H1 (cell line): ENCODE measurements around the gene CCDC60. TPM values are rescaled to one million over a fixed set of nuclear protein-coding genes. Genes with fewer than 3 reads are reported as not detected.

Experiments
- CTCF ChIA-PET: fragments of 300-600 bp; sonication (Branson Sonifier 250); formaldehyde crosslinking; loops from one replicate; lab custom pipeline; 2021; ENCODE audit not compliant: partially characterized antibody; lab: Charles Lee
- POLR2A ChIA-PET: fragments of 300-600 bp; sonication (Branson Sonifier 250); formaldehyde crosslinking; loops from one replicate; lab custom pipeline; 2021; ENCODE audit warnings: inconsistent platforms; ENCODE audit not compliant: partially characterized antibody; lab: Charles Lee
- DNase-seq, 2 experiments: peaks; one replicate each; pipeline versions ENCODE4 v3.0.0 to v3.0.0-alpha.2; 2010 to 2022; ENCODE audit warnings: low spot score in 2 of 2, low read depth in 1 of 2, mixed read lengths in 1 of 2
- FAIRE-seq: peaks from 2 replicates; lab custom pipeline; 2011; peaks lifted over from hg19 to GRCh38; lab: Jason Lieb, UNC
- H2AFZ ChIP-seq: 2 replicates; pipeline ENCODE4 v1.8.1; 2012; ENCODE audit warnings: low read length, inconsistent platforms
- H2AK5ac ChIP-seq: 2 replicates; pipeline ENCODE4 v1.6.1; 2013; ENCODE audit warnings: low read depth, low read length
- H2BK120ac ChIP-seq: replicated peaks from 2 replicates; pipeline ENCODE3; 2013; ENCODE audit warnings: low read depth, low read length, inconsistent platforms
- H2BK12ac ChIP-seq: 2 replicates; pipeline ENCODE4 v1.6.1; 2013; ENCODE audit warnings: low read depth, low read length
- H2BK15ac ChIP-seq: 2 replicates; pipeline ENCODE4 v1.6.1; 2013; ENCODE audit warnings: low read length
- H2BK20ac ChIP-seq: 2 replicates; pipeline ENCODE4 v1.6.1; 2013; ENCODE audit warnings: low read length
- H2BK5ac ChIP-seq: 2 replicates; pipeline ENCODE4 v1.6.1; 2013; ENCODE audit warnings: low read depth, low read length
- H3K14ac ChIP-seq: 2 replicates; pipeline ENCODE4 v1.6.1; 2013; ENCODE audit warnings: inconsistent platforms; ENCODE audit not compliant: insufficient read length
- H3K18ac ChIP-seq: 2 replicates; pipeline ENCODE4 v1.6.1; 2013; ENCODE audit warnings: low read length; ENCODE audit errors: extremely low read depth
- H3K23ac ChIP-seq: 2 replicates; pipeline ENCODE4 v1.6.1; 2013; ENCODE audit warnings: inconsistent platforms; ENCODE audit not compliant: insufficient read length
- H3K23me2 ChIP-seq: 2 replicates; pipeline ENCODE4 v1.6.1; 2013; ENCODE audit warnings: low read depth, low read length
- H3K27ac ChIP-seq: 2 replicates; pipeline ENCODE4 v1.6.1; 2011; ENCODE audit warnings: low read depth, low read length, inconsistent platforms
- H3K27me3 ChIP-seq, 4 experiments: replicated peaks in 1 of 4; 1 replicate in 1 of 4; 2 replicates in 3 of 4; pipeline versions ENCODE4 v1.6.1 to v1.8.1; 2011 to 2013; ENCODE audit warnings: low read length in 3 of 4, mild to moderate bottlenecking in 3 of 4, inconsistent platforms in 2 of 4, mixed read lengths in 2 of 4, moderate library complexity in 1 of 4; ENCODE audit not compliant: control insufficient read depth in 3 of 4, insufficient read depth in 3 of 4; ENCODE audit errors: extremely low read depth in 1 of 4
- H3K36me3 ChIP-seq, 4 experiments: 2 replicates each; pipeline versions ENCODE4 v1.6.1 to v1.8.1; 2011 to 2013; ENCODE audit warnings: mild to moderate bottlenecking in 4 of 4, low read length in 3 of 4, moderate library complexity in 2 of 4, control low read depth in 1 of 4, inconsistent platforms in 1 of 4; ENCODE audit not compliant: insufficient read depth in 4 of 4, control insufficient read depth in 2 of 4
- H3K4ac ChIP-seq: replicated peaks from 2 replicates; pipeline ENCODE3; 2013; ENCODE audit warnings: low read length, low read depth, mixed read lengths, inconsistent platforms; ENCODE audit not compliant: insufficient read length
- H3K4me1 ChIP-seq, 4 experiments: replicated peaks in 1 of 4; 1 replicate in 1 of 4; 2 replicates in 3 of 4; pipeline versions ENCODE4 v1.6.1 to v1.8.1; 2011 to 2013; ENCODE audit warnings: low read length in 3 of 4, inconsistent platforms in 2 of 4, mixed read lengths in 1 of 4; ENCODE audit not compliant: insufficient read depth in 4 of 4, control insufficient read depth in 3 of 4
- H3K4me2 ChIP-seq, 2 experiments: 2 replicates each; pipeline versions ENCODE4 v1.6.1 to v1.8.1; 2011 to 2013; ENCODE audit warnings: low read depth in 2 of 2, low read length in 2 of 2, control low read depth in 1 of 2, inconsistent platforms in 1 of 2, mild to moderate bottlenecking in 1 of 2; ENCODE audit not compliant: insufficient read depth in 1 of 2
- H3K4me3 ChIP-seq, 4 experiments: fragments of 200-600, 300-600 bp in 1 of 4; sonication (generic), shearing (Covaris generic), sonication (Bioruptor Twin) in 1 of 4; 2 replicates each; pipeline versions ENCODE4 v1.5.1 to v1.8.1; 2011 to 2016; ENCODE audit warnings: low read length in 4 of 4, low read depth in 3 of 4, control low read depth in 2 of 4, inconsistent platforms in 2 of 4, mild to moderate bottlenecking in 2 of 4, mixed read lengths in 1 of 4, moderate library complexity in 1 of 4; ENCODE audit not compliant: insufficient read depth in 2 of 4; ENCODE audit errors: extremely low read depth in 1 of 4
- H3K56ac ChIP-seq: replicated peaks from 2 replicates; pipeline ENCODE3; 2013; ENCODE audit warnings: low read depth, mild to moderate bottlenecking, mixed read lengths, low read length, inconsistent platforms; ENCODE audit not compliant: insufficient read length
- H3K79me1 ChIP-seq: 2 replicates; pipeline ENCODE4 v1.6.1; 2013; ENCODE audit warnings: low read depth, low read length, control low read depth
- H3K79me2 ChIP-seq, 2 experiments: 2 replicates each; pipeline versions ENCODE4 v1.6.1 to v1.8.1; 2012 to 2013; ENCODE audit warnings: low read length in 2 of 2, mild to moderate bottlenecking in 2 of 2, inconsistent platforms in 1 of 2; ENCODE audit not compliant: insufficient read depth in 2 of 2, control insufficient read depth in 1 of 2
- H3K9ac ChIP-seq, 4 experiments: replicated peaks in 1 of 4; 1 replicate in 1 of 4; 2 replicates in 3 of 4; pipeline versions ENCODE4 v1.6.1 to v1.8.1; 2011 to 2013; ENCODE audit warnings: low read depth in 3 of 4, low read length in 3 of 4, control low read depth in 2 of 4, mild to moderate bottlenecking in 2 of 4, moderate library complexity in 2 of 4, inconsistent platforms in 1 of 4; ENCODE audit errors: extremely low read depth in 1 of 4
- H3K9me3 ChIP-seq, 2 experiments: 2 replicates each; pipeline versions ENCODE4 v1.6.1 to v1.8.1; 2012 to 2013; ENCODE audit warnings: mild to moderate bottlenecking in 2 of 2, moderate library complexity in 2 of 2, control low read depth in 1 of 2, inconsistent platforms in 1 of 2, low read depth in 1 of 2, low read length in 1 of 2, mixed read lengths in 1 of 2; ENCODE audit not compliant: insufficient read depth in 2 of 2
- H4K20me1 ChIP-seq, 2 experiments: replicated peaks in 1 of 2; 2 replicates each; pipeline versions ENCODE3 to v1.8.1; 2011 to 2013; ENCODE audit warnings: inconsistent platforms in 2 of 2, low read length in 2 of 2, mild to moderate bottlenecking in 1 of 2; ENCODE audit not compliant: insufficient read depth in 2 of 2, control insufficient read depth in 1 of 2
- H4K5ac ChIP-seq: 2 replicates; pipeline ENCODE4 v1.6.1; 2013; ENCODE audit warnings: low read length, low read depth, mixed read lengths, inconsistent platforms; ENCODE audit not compliant: insufficient read length
- H4K8ac ChIP-seq: 2 replicates; pipeline ENCODE4 v1.8.0; 2013; ENCODE audit warnings: mild to moderate bottlenecking, moderate library complexity, low read length, inconsistent platforms; ENCODE audit not compliant: insufficient read depth; ENCODE audit errors: extremely low read depth
- H4K91ac ChIP-seq: replicated peaks from 2 replicates; pipeline ENCODE3; 2013; ENCODE audit warnings: low read length, mixed read lengths, inconsistent platforms; ENCODE audit not compliant: insufficient read length
- CBX5 ChIP-seq: fragments of 300-800, 300-1000 bp; sonication (generic); IDR thresholded peaks from 2 replicates; pipeline ENCODE4 v1.7.1; 2016; ENCODE audit warnings: antibody characterized with exemption, low read length, low read depth
- CEBPB ChIP-seq: IDR thresholded peaks from 2 replicates; pipeline ENCODE4 v1.6.1; 2012; ENCODE audit warnings: low read depth, low read length
- CHD2 ChIP-seq: IDR thresholded peaks from 2 replicates; pipeline ENCODE4 v1.6.1; 2012; ENCODE audit warnings: low read length, improper control_type of control experiment
- GABPA ChIP-seq: IDR thresholded peaks from 2 replicates; pipeline ENCODE4 v1.6.1; 2011; ENCODE audit warnings: mild to moderate bottlenecking, low read length, moderate library complexity, borderline replicate concordance; ENCODE audit not compliant: insufficient read depth
- HDAC6 ChIP-seq: IDR thresholded peaks from one replicate; pipeline ENCODE4 v1.7.1; 2012; ENCODE audit warnings: low read depth, mild to moderate bottlenecking, inconsistent platforms, low read length, moderate library complexity
- SAP30 ChIP-seq: fragments of 300-600 bp; sonication (generic); IDR thresholded peaks from 2 replicates; pipeline ENCODE4 v1.7.1; 2012; ENCODE audit warnings: low read length, moderate library complexity, mild to moderate bottlenecking, inconsistent platforms; ENCODE audit not compliant: insufficient read depth, insufficient replicate concordance
- SP1 ChIP-seq: IDR thresholded peaks from 2 replicates; pipeline ENCODE4 v1.6.1; 2011; ENCODE audit warnings: low read depth, low read length
- USF2 ChIP-seq: IDR thresholded peaks from 2 replicates; pipeline ENCODE4 v1.6.1; 2011; ENCODE audit warnings: low read length, improper control_type of control experiment
- YY1 ChIP-seq: IDR thresholded peaks from 2 replicates; pipeline ENCODE4 v1.6.1; 2011; ENCODE audit warnings: low read depth, mild to moderate bottlenecking, low read length
- ZNF274 ChIP-seq: IDR thresholded peaks from 2 replicates; pipeline ENCODE4 v1.7.0; 2012; ENCODE audit warnings: low read length, borderline replicate concordance; ENCODE audit errors: extremely low read depth
- WGBS, 2 experiments: shearing (Covaris generic) in 1 of 2; methylation state at CpG; one replicate each; pipeline versions ENCODE4 v1.1.6 to v1.1.7; 2013 to 2015; ENCODE audit warnings: low lambda C conversion rate in 2 of 2, mixed read lengths in 2 of 2, inconsistent platforms in 1 of 2, low coverage in 1 of 2, missing lambda C conversion rate in 1 of 2; ENCODE audit not compliant: insufficient replicate concordance in 2 of 2, insufficient coverage in 1 of 2, insufficient read length in 1 of 2; ENCODE audit errors: extremely low coverage in 1 of 2, missing lambda C conversion rate in 1 of 2; 5-methylcytosine and 5-hydroxymethylcytosine counted together
- polyA plus RNA-seq, 7 experiments: library from polyadenylated mRNA; depleted of rRNA in 3 of 7; stranded (reverse) in 5 of 7; unstranded in 2 of 7; fragments of >200 nt in 5 of 7; fragments of 200-250 nt in 2 of 7; gene quantifications; 1 replicate in 5 of 7; 2 replicates in 1 of 7; 4 replicates in 1 of 7; pipeline versions ENCODE4 v1.2.1 to v1.2.3, GENCODE V29; 2011 to 2013; ENCODE audit warnings: missing spikeins in 2 of 7, mixed read lengths in 2 of 7
- total RNA-seq: library from RNA; stranded (reverse); fragmentation: NEBNext Ultra II Directional; extraction: Animal tissue kit (Norgen Biotek cat#: 25700); gene quantifications from 2 replicates; pipeline ENCODE4 v1.2.1, GENCODE V29; 2021

Gene CCDC60
- total and polyA plus RNA-seq, 2 of the 8 experiments (the other 6 are each of a cell fraction or from before 2014, with no cell fraction given) = 0.05 TPM; not detected in 1

GRCh38 chr12:119375075-119375882 lies 40.8 kb downstream of the CCDC60 start:
- Histone ChIP-seq H4K91ac (no peak overlapping the region), H2BK15ac (no peak overlapping the region), H2BK5ac (no peak overlapping the region), H3K9ac (no peak overlapping the region), H3K27ac (no peak overlapping the region), H3K4ac (peak overlapping the region; percentile 32), H3K4me2 (no peak overlapping the region), H3K79me2 (no peaks in the 10 kb centered on the region), H3K14ac (no peak overlapping the region), H3K79me1 (no peaks in the 10 kb centered on the region), H3K4me3 (no peak overlapping the region), H3K4me1 (peaks cover 0 to 3% (median 0%) of the 10 kb centered on the region in 4 experiments; a peak in 1 of 7 replicates), H4K8ac (no peak overlapping the region), H2AFZ (no peak overlapping the region), H2BK12ac (no peak overlapping the region), H2BK120ac (no peak overlapping the region), H3K9me3 (peaks cover 3 to 6% of the 10 kb centered on the region in 2 experiments; a peak in 1 of 4 replicates), H3K27me3 (no peaks in the 10 kb centered on the region), H3K23me2 (no peaks in the 10 kb centered on the region; the same call in 1 of the 2 replicates), H3K56ac (no peak overlapping the region), H2BK20ac (no peak overlapping the region), H4K20me1 (no peaks in the 10 kb centered on the region), H3K23ac (no peak overlapping the region), H3K18ac (no peak overlapping the region), H3K36me3 (no peaks in the 10 kb centered on the region), H4K5ac (no peak overlapping the region), H2AK5ac (no peak overlapping the region)
- 87% methylated on average over 7 of the region's 7 CpGs; no CpG with 5 or more reads in 1 of the 2 experiments for WGBS, 2 experiments
- ChIA-PET CTCF (interaction anchor here (1.0 to 1.1 kb wide), 3 partner anchors 30 to 44 kb away, joined by 3 read pairs; no protein-coding TSS in a partner anchor), POLR2A (no interaction called here)
- DNase-seq (no peak), FAIRE-seq (no peak)
- TF ChIP-seq USF2 (no peak), CHD2 (no peak), SP1 (no peak), CBX5 (no peak), YY1 (no peak), ZNF274 (no peak), GABPA (no peak), HDAC6 (no peak), CEBPB (no peak), SAP30 (no peak)
